Measurements from ENCODE around the gene BRICD5. TPM values are rescaled to one million over a fixed set of nuclear protein-coding genes. Genes with fewer than 3 reads are reported as not detected.

Gene BRICD5
- total RNA-seq, 2 experiments from 2014 or later: 10.3 to 12.5 TPM

GRCh38 chr16:2226918-2227317 is 16.3 kb upstream of the BRICD5 start:
- Mint-ChIP-seq H3K4me3 (peak overlapping the region; percentile 10), H3K4me1 (peaks cover 22% of the 10 kb centered on the region), H3K27me3 (no peaks in the 10 kb centered on the region), H3K36me3 (ENCODE audit: low read depth) (peaks cover 10% of the 10 kb centered on the region), H3K27ac (no peak overlapping the region), H3K9me3 (no peaks in the 10 kb centered on the region)
- no peak for DNase-seq
- ChIA-PET CTCF (no interaction called here), POLR2A (interaction anchor here (1.0 to 1.5 kb wide), 3 partner anchors 25 to 37 kb away, joined by 3 to 6 read pairs (median 3); partner anchors contain the start of gene ECI1)

- Mint-ChIP-seq H3K27me3 (no peaks in the 10 kb centered on the region), H3K4me3 (no peak overlapping the region), H3K9me3 (no peaks in the 10 kb centered on the region), H3K27ac (no peak overlapping the region), H3K4me1 (peaks cover 22% of the 10 kb centered on the region), H3K36me3 (ENCODE audit: low read depth) (peaks cover 8% of the 10 kb centered on the region)
- no peak for DNase-seq
- ChIA-PET POLR2A (interaction anchor here (0.9 to 1.5 kb wide), 5 partner anchors 10 to 306 kb away, joined by 3 to 6 read pairs (median 3); partner anchors contain the start of genes DNASE1L2 and ECI1), CTCF (no interaction called here)
Measured at GRCh38 chr16:2226245-2226793, 15.7 kb upstream of the BRICD5 start.

GRCh38 chr16:2223942-2224486 is 13.4 kb upstream of the BRICD5 start:
- Mint-ChIP-seq H3K27me3 (no peaks in the 10 kb centered on the region), H3K9me3 (no peaks in the 10 kb centered on the region), H3K4me1 (peaks cover 22% of the 10 kb centered on the region), H3K27ac (peak overlapping the region; percentile 65), H3K4me3 (peak overlapping the region; percentile 84), H3K36me3 (ENCODE audit: low read depth) (peaks cover 3% of the 10 kb centered on the region)
- ChIA-PET POLR2A (interaction anchor here (0.6 to 2.2 kb wide), 3 partner anchors 10 to 309 kb away, joined by 3 to 13 read pairs (median 4); partner anchors contain the start of genes PGP and TRAF7), CTCF (no interaction called here)
- peak; percentile 43 for DNase-seq

GRCh38 chr16:2223221-2223941 is 12.7 kb upstream of the BRICD5 start, which contains the start of gene E4F1:
Gene E4F1 (plus strand): TSS chr16:2223591. CDS start chr16:2223614, 23 bp downstream.
- no peaks in the 10 kb centered on the region for H3K27me3 Mint-ChIP-seq
- peak within 1 kb of the TSS; percentile 74 for H3K27ac Mint-ChIP-seq
- peak within 1 kb of the TSS; percentile 84 for H3K4me3 Mint-ChIP-seq
- ChIA-PET POLR2A (interaction anchor here (0.6 to 2.2 kb wide), 6 partner anchors 9 to 309 kb away, joined by 3 to 13 read pairs (median 4); partner anchors contain the start of genes ATP6V0C, PGP and TRAF7), CTCF (interaction anchor here (1.2 kb wide), 1 partner anchor 9 kb away, joined by 5 read pairs; the partner anchor contains the start of gene PGP)
- peak; percentile 100 for DNase-seq
- H3K9me3 Mint-ChIP-seq: no peaks in the 10 kb centered on the region
- H3K36me3 Mint-ChIP-seq (ENCODE audit: low read depth): peaks cover 3% of the 10 kb centered on the region
- H3K4me1 Mint-ChIP-seq: peaks cover 22% of the 10 kb centered on the region

- Mint-ChIP-seq H3K27me3 (no peaks in the 10 kb centered on the region), H3K4me3 (peak overlapping the region; percentile 47), H3K36me3 (ENCODE audit: low read depth) (peaks cover 10% of the 10 kb centered on the region), H3K4me1 (peaks cover 25% of the 10 kb centered on the region), H3K27ac (peak overlapping the region; percentile 82), H3K9me3 (no peaks in the 10 kb centered on the region)
- no peak for DNase-seq
- POLR2A ChIA-PET: interaction anchor here (1.3 to 3.7 kb wide), 4 partner anchors 12 to 61 kb away, joined by 3 to 43 read pairs (median 21); partner anchors contain the start of genes ECI1, MLST8 and TRAF7
- CTCF ChIA-PET: interaction anchor here (0.9 to 1.9 kb wide), 2 partner anchors 17 to 76 kb away, joined by 3 to 5 read pairs; no protein-coding TSS in a partner anchor
Measured at GRCh38 chr16:2216330-2216729, 5.7 kb upstream of the BRICD5 start.

- Mint-ChIP-seq H3K4me1 (peaks cover 25% of the 10 kb centered on the region), H3K36me3 (ENCODE audit: low read depth) (peaks cover 10% of the 10 kb centered on the region), H3K27ac (peak within 1 kb of the TSS; percentile 82), H3K4me3 (peak within 1 kb of the TSS; percentile 82), H3K27me3 (no peaks in the 10 kb centered on the region), H3K9me3 (no peaks in the 10 kb centered on the region)
- POLR2A ChIA-PET: interaction anchor here (0.6 to 3.7 kb wide), 16 partner anchors 9 to 537 kb away, joined by 3 to 43 read pairs (median 6); partner anchors contain the start of genes DNASE1L2, E4F1, ECI1 and JPT2
- no peak for DNase-seq
- CTCF ChIA-PET: interaction anchor here (1.0 to 2.0 kb wide), 6 partner anchors 8 to 306 kb away, joined by 3 to 8 read pairs (median 5); partner anchors contain the start of genes AMDHD2, E4F1, ECI1 and TRAF7
Measured at GRCh38 chr16:2214719-2214968, 4.0 kb upstream of the BRICD5 start, which contains the start of gene PGP. Gene PGP (minus strand): TSS chr16:2214840. CDS start chr16:2214777, 63 bp downstream.

- peaks cover 10% of the 10 kb centered on the region for H3K36me3 Mint-ChIP-seq (ENCODE audit: low read depth)
- H3K27me3 Mint-ChIP-seq: no peaks in the 10 kb centered on the region
- peak overlapping the region; percentile 76 for H3K4me3 Mint-ChIP-seq
- ChIA-PET CTCF (interaction anchor here (1.0 to 2.0 kb wide), 6 partner anchors 7 to 306 kb away, joined by 3 to 8 read pairs (median 5); partner anchors contain the start of genes AMDHD2, E4F1, ECI1 and TRAF7), POLR2A (interaction anchor here (1.0 to 3.7 kb wide), 15 partner anchors 9 to 536 kb away, joined by 3 to 43 read pairs (median 7); partner anchors contain the start of genes DNASE1L2, E4F1, ECI1 and JPT2)
- DNase-seq: no peak
- H3K4me1 Mint-ChIP-seq: peaks cover 25% of the 10 kb centered on the region
- peak overlapping the region; percentile 52 for H3K27ac Mint-ChIP-seq
- no peaks in the 10 kb centered on the region for H3K9me3 Mint-ChIP-seq
Measured at GRCh38 chr16:2213817-2214718, 3.4 kb upstream of the BRICD5 start.

- POLR2A ChIA-PET: interaction anchor here (0.8 kb wide), 1 partner anchor 39 kb away, joined by 3 read pairs; the partner anchor contains the start of gene ECI1
- H3K27ac Mint-ChIP-seq: peak overlapping the region; percentile 38
- peaks cover 28% of the 10 kb centered on the region for H3K4me1 Mint-ChIP-seq
- H3K4me3 Mint-ChIP-seq: peak overlapping the region; percentile 76
- peaks cover 19% of the 10 kb centered on the region for H3K36me3 Mint-ChIP-seq (ENCODE audit: low read depth)
- no peak for DNase-seq
- H3K9me3 Mint-ChIP-seq: no peaks in the 10 kb centered on the region
- CTCF ChIA-PET: no interaction called here
- no peaks in the 10 kb centered on the region for H3K27me3 Mint-ChIP-seq
Measured at GRCh38 chr16:2212362-2213324, 2.0 kb upstream of the BRICD5 start.

- Mint-ChIP-seq H3K36me3 (ENCODE audit: low read depth) (peaks cover 26% of the 10 kb centered on the region), H3K27ac (peak overlapping the region; percentile 11), H3K4me3 (peak overlapping the region; percentile 54), H3K27me3 (no peaks in the 10 kb centered on the region), H3K4me1 (peaks cover 35% of the 10 kb centered on the region), H3K9me3 (no peaks in the 10 kb centered on the region)
- DNase-seq: no peak
- ChIA-PET CTCF (no interaction called here), POLR2A (interaction anchor here (0.8 to 0.9 kb wide), 2 partner anchors 38 to 40 kb away, joined by 3 read pairs; partner anchors contain the start of gene ECI1)
Measured at GRCh38 chr16:2211923-2212347, 1.3 kb upstream of the BRICD5 start.

- H3K9me3 Mint-ChIP-seq: no peaks in the 10 kb centered on the region
- no peak for DNase-seq
- no peak overlapping the region for H3K27ac Mint-ChIP-seq
- H3K36me3 Mint-ChIP-seq (ENCODE audit: low read depth): peaks cover 29% of the 10 kb centered on the region
- no peak overlapping the region for H3K4me3 Mint-ChIP-seq
- no peaks in the 10 kb centered on the region for H3K27me3 Mint-ChIP-seq
- ChIA-PET CTCF (no interaction called here), POLR2A (interaction anchor here (0.6 to 2.8 kb wide), 2 partner anchors 10 to 56 kb away, joined by 3 to 11 read pairs; partner anchors contain the start of gene TRAF7)
- H3K4me1 Mint-ChIP-seq: peaks cover 40% of the 10 kb centered on the region
Measured at GRCh38 chr16:2210009-2210332, 692 bp downstream of the BRICD5 start.
